H9 (cell line): Measurements from ENCODE around the gene CCAR1. TPM values are rescaled to one million over a fixed set of nuclear protein-coding genes. Genes with fewer than 3 reads are reported as not detected.

Experiments used
- DNase-seq: peaks from one replicate; pipeline ENCODE4 v3.0.0-alpha.2; 2017
- H2AFZ ChIP-seq: one replicate; pipeline ENCODE4 v1.6.1; 2013; ENCODE audit warnings: mild to moderate bottlenecking, low read length, control low read depth, moderate library complexity
- H2AK5ac ChIP-seq: 2 replicates; pipeline ENCODE4 v1.6.1; 2013; ENCODE audit warnings: low read length, control low read depth, mixed read lengths; ENCODE audit not compliant: insufficient read length
- H2BK120ac ChIP-seq: one replicate; pipeline ENCODE4 v1.6.1; 2013; ENCODE audit warnings: low read depth, mild to moderate bottlenecking, low read length, control low read depth, inconsistent platforms; ENCODE audit not compliant: poor library complexity, severe bottlenecking
- H2BK12ac ChIP-seq: 2 replicates; pipeline ENCODE4 v1.6.1; 2013; ENCODE audit warnings: low read length, control low read depth, mixed read lengths, low read depth; ENCODE audit not compliant: insufficient read length
- H2BK15ac ChIP-seq: 2 replicates; pipeline ENCODE4 v1.6.1; 2013; ENCODE audit warnings: low read depth, low read length, control low read depth
- H2BK20ac ChIP-seq: one replicate; pipeline ENCODE4 v1.6.1; 2013; ENCODE audit warnings: low read depth, mild to moderate bottlenecking, low read length, control low read depth, inconsistent platforms; ENCODE audit not compliant: poor library complexity, severe bottlenecking
- H2BK5ac ChIP-seq: 2 replicates; pipeline ENCODE4 v1.6.1; 2013; ENCODE audit warnings: low read length, control low read depth, mixed read lengths; ENCODE audit not compliant: insufficient read length
- H3K14ac ChIP-seq: 2 replicates; pipeline ENCODE4 v1.6.1; 2013; ENCODE audit warnings: low read length, control low read depth; ENCODE audit not compliant: insufficient read depth
- H3K18ac ChIP-seq: 2 replicates; pipeline ENCODE4 v1.6.1; 2013; ENCODE audit warnings: low read depth, mild to moderate bottlenecking, mixed read lengths, low read length, control low read depth; ENCODE audit not compliant: insufficient read length
- H3K23ac ChIP-seq: 2 replicates; pipeline ENCODE4 v1.6.1; 2013; ENCODE audit warnings: low read length, control low read depth, mixed read lengths, low read depth; ENCODE audit not compliant: insufficient read length
- H3K23me2 ChIP-seq: 2 replicates; pipeline ENCODE4 v1.6.1; 2013; ENCODE audit warnings: low read depth, mild to moderate bottlenecking, mixed read lengths, low read length, control low read depth; ENCODE audit not compliant: insufficient read length, poor library complexity, severe bottlenecking
- H3K27ac ChIP-seq: 2 replicates; pipeline ENCODE4 v1.5.1; 2013; ENCODE audit warnings: low read length, control low read depth, mixed read lengths, low read depth; ENCODE audit not compliant: insufficient read length
- H3K27me3 ChIP-seq: 2 replicates; pipeline ENCODE4 v1.6.1; 2013; ENCODE audit warnings: low read length, control low read depth, inconsistent platforms; ENCODE audit not compliant: insufficient read depth
- H3K4ac ChIP-seq: 2 replicates; pipeline ENCODE4 v1.6.1; 2013; ENCODE audit warnings: low read depth, mild to moderate bottlenecking, control low read depth, inconsistent platforms, low read length, moderate library complexity
- H3K4me1 ChIP-seq: 2 replicates; pipeline ENCODE4 v1.6.1; 2013; ENCODE audit warnings: low read length, control low read depth, inconsistent platforms; ENCODE audit not compliant: insufficient read depth
- H3K4me2 ChIP-seq: 2 replicates; pipeline ENCODE4 v1.6.1; 2013; ENCODE audit warnings: low read length, control low read depth, mixed read lengths; ENCODE audit not compliant: insufficient read length, insufficient read depth
- H3K56ac ChIP-seq: 2 replicates; pipeline ENCODE4 v1.6.1; 2013; ENCODE audit warnings: low read depth, mild to moderate bottlenecking, mixed read lengths, low read length, control low read depth; ENCODE audit not compliant: insufficient read length
- H3K79me1 ChIP-seq: 2 replicates; pipeline ENCODE4 v1.6.1; 2013; ENCODE audit warnings: low read depth, mild to moderate bottlenecking, moderate library complexity, low read length, control low read depth, inconsistent platforms; ENCODE audit not compliant: insufficient read depth, poor library complexity, severe bottlenecking
- H3K79me2 ChIP-seq: 2 replicates; pipeline ENCODE4 v1.6.1; 2013; ENCODE audit warnings: low read length, control low read depth, inconsistent platforms; ENCODE audit not compliant: insufficient read depth
- H3K9ac ChIP-seq: 2 replicates; pipeline ENCODE4 v1.6.1; 2013; ENCODE audit warnings: low read length, control low read depth, mixed read lengths; ENCODE audit not compliant: insufficient read length; ENCODE audit errors: extremely low read depth
- H3K9me3 ChIP-seq: one replicate; pipeline ENCODE4 v1.6.1; 2013; ENCODE audit warnings: low read depth, low read length, inconsistent platforms; ENCODE audit not compliant: control insufficient read depth
- H3T11ph ChIP-seq: one replicate; pipeline ENCODE4 v1.6.1; 2013; ENCODE audit warnings: mild to moderate bottlenecking, low read length, control low read depth, inconsistent platforms
- H4K20me1 ChIP-seq: one replicate; pipeline ENCODE4 v1.6.1; 2013; ENCODE audit not compliant: control insufficient read depth, insufficient read length, insufficient read depth
- H4K5ac ChIP-seq: 2 replicates; pipeline ENCODE4 v1.6.1; 2013; ENCODE audit warnings: low read depth, mild to moderate bottlenecking, mixed read lengths, low read length, control low read depth; ENCODE audit not compliant: insufficient read length
- H4K8ac ChIP-seq: replicated peaks from 2 replicates; pipeline ENCODE4 v1.6.1; 2013; ENCODE audit warnings: low read length, control low read depth, mixed read lengths, low read depth; ENCODE audit not compliant: insufficient read length
- H4K91ac ChIP-seq: 2 replicates; pipeline ENCODE4 v1.6.1; 2013; ENCODE audit warnings: low read depth, mild to moderate bottlenecking, moderate library complexity, mixed read lengths, low read length, control low read depth; ENCODE audit not compliant: insufficient read length
- H3K27ac Mint-ChIP-seq, 3 experiments: 2 replicates in 2 of 3; 3 replicates in 1 of 3; pipeline ENCODE4 v1.8.0; 2020 to 2021; ENCODE audit warnings: mixed read lengths in 3 of 3, mild to moderate bottlenecking in 1 of 3, moderate library complexity in 1 of 3
- H3K27me3 Mint-ChIP-seq: 2 replicates; pipeline ENCODE4 v1.8.0; 2021; ENCODE audit warnings: low read depth, mild to moderate bottlenecking, moderate library complexity, mixed read lengths
- H3K36me3 Mint-ChIP-seq, 3 experiments: 2 replicates in 2 of 3; 3 replicates in 1 of 3; pipeline ENCODE4 v1.8.0; 2020 to 2021; ENCODE audit warnings: low read depth in 3 of 3, mixed read lengths in 3 of 3; ENCODE audit not compliant: insufficient read depth in 1 of 3
- H3K4me1 Mint-ChIP-seq, 2 experiments: 2 replicates each; pipeline ENCODE4 v1.8.0; 2020; ENCODE audit warnings: mixed read lengths in 2 of 2
- H3K4me3 Mint-ChIP-seq, 2 experiments: 2 replicates in 1 of 2; 3 replicates in 1 of 2; pipeline ENCODE4 v1.8.0; 2020 to 2021; ENCODE audit warnings: mild to moderate bottlenecking in 2 of 2, mixed read lengths in 2 of 2, moderate library complexity in 1 of 2
- H3K9me3 Mint-ChIP-seq, 2 experiments: 2 replicates in 1 of 2; 3 replicates in 1 of 2; pipeline ENCODE4 v1.8.0; 2020; ENCODE audit warnings: mild to moderate bottlenecking in 2 of 2, mixed read lengths in 2 of 2, moderate library complexity in 1 of 2
- WGBS: extraction: QIAGEN DNeasy Blood & Tissue Kit; methylation state at CpG from one replicate; pipeline ENCODE4 v1.1.7; 2013; ENCODE audit warnings: missing lambda C conversion rate, low lambda C conversion rate, mixed read lengths; ENCODE audit not compliant: insufficient read length; ENCODE audit errors: extremely low coverage; 5-methylcytosine and 5-hydroxymethylcytosine counted together
- total RNA-seq: library from RNA; stranded (reverse); gene quantifications from 2 replicates; pipeline ENCODE4 v1.2.1, GENCODE V29; 2021
- TF ChIP-seq, protein P1 (sequence below): fragments of 200-600 bp; sonication (generic); conservative IDR thresholded peaks from 3 replicates; pipeline ENCODE4 v1.8.0; 2021; ENCODE audit warnings: antibody characterized with exemption, mild to moderate bottlenecking

Gene CCAR1
- total RNA-seq, 1 experiment from 2014 or later = 118 TPM

DNA sequence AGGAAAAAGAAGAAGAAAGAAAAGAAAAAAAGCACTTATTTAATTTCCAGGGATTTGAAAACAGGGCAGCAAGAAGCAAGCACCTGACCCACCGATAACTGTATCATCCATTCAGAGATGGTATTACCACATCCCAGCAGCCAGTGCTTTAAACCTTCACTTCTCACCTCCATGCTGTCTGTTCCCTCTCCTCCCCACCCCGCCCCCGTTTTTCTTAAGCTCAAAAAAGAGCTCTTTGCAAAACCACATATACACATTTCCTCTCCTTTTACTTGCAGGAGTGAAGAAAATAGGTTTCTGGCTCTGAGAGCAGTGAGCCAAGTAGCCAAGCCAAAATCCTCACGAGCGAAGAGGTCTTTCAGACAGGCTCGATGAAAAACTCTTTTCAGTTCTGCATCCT is 108.5 kb downstream of the CCAR1 start:
- no peak overlapping the region for H3K4ac ChIP-seq
- H3K56ac ChIP-seq = no peak overlapping the region
- H2AFZ ChIP-seq = no peak overlapping the region
- Mint-ChIP-seq H3K27me3 (peaks cover 41% of the 10 kb centered on the region), H3K4me3 (no peak overlapping the region), H3K4me1 (peaks cover 9 to 15% of the 10 kb centered on the region in 2 experiments), H3K9me3 (peaks cover 0 to 2% of the 10 kb centered on the region in 2 experiments; a peak in 1 of 5 replicates), H3K27ac (no peak overlapping the region), H3K36me3 (no peaks in the 10 kb centered on the region; a peak in 1 of 7 replicates)
- no peak overlapping the region for H2BK12ac ChIP-seq
- no peak overlapping the region for H3K9ac ChIP-seq
- no peak overlapping the region for H2BK15ac ChIP-seq
- H2AK5ac ChIP-seq = no peak overlapping the region
- peaks cover 3% of the 10 kb centered on the region; the same call in 1 of the 2 replicates for H3K27me3 ChIP-seq
- H3T11ph ChIP-seq = no peak overlapping the region
- H4K5ac ChIP-seq = no peak overlapping the region
- no peak overlapping the region for H2BK5ac ChIP-seq
- no peak overlapping the region for H4K8ac ChIP-seq
- H3K23ac ChIP-seq = no peak overlapping the region
- no peak overlapping the region for H4K91ac ChIP-seq
- no peaks in the 10 kb centered on the region for H3K79me2 ChIP-seq
- H2BK20ac ChIP-seq = no peak overlapping the region
- no peaks in the 10 kb centered on the region for H3K4me1 ChIP-seq
- no peak overlapping the region for H3K4me2 ChIP-seq
- no CpG with 5 or more reads among the region's 6 CpGs for WGBS
- H3K18ac ChIP-seq = no peak overlapping the region
- H3K23me2 ChIP-seq = peaks cover 8% of the 10 kb centered on the region
- no peaks in the 10 kb centered on the region for H3K9me3 ChIP-seq
- H3K27ac ChIP-seq = no peak overlapping the region
- H3K79me1 ChIP-seq = no peaks in the 10 kb centered on the region
- TF ChIP-seq, protein P1, sequence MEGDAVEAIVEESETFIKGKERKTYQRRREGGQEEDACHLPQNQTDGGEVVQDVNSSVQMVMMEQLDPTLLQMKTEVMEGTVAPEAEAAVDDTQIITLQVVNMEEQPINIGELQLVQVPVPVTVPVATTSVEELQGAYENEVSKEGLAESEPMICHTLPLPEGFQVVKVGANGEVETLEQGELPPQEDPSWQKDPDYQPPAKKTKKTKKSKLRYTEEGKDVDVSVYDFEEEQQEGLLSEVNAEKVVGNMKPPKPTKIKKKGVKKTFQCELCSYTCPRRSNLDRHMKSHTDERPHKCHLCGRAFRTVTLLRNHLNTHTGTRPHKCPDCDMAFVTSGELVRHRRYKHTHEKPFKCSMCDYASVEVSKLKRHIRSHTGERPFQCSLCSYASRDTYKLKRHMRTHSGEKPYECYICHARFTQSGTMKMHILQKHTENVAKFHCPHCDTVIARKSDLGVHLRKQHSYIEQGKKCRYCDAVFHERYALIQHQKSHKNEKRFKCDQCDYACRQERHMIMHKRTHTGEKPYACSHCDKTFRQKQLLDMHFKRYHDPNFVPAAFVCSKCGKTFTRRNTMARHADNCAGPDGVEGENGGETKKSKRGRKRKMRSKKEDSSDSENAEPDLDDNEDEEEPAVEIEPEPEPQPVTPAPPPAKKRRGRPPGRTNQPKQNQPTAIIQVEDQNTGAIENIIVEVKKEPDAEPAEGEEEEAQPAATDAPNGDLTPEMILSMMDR = no peak
- no peak overlapping the region for H3K14ac ChIP-seq
- H4K20me1 ChIP-seq = no peaks in the 10 kb centered on the region
- H2BK120ac ChIP-seq = no peak overlapping the region
- DNase-seq = no peak
